ENCODE measurements around the gene FBXO4.

GRCh38 chr5:41921874-41922273 is 3.2 kb upstream of the FBXO4 start:
- no peak for TF ChIP-seq POLR2AphosphoS5 (IDR thresholded peaks at IDR 0.05)
- TF ChIP-seq POLR2A (IDR thresholded peaks at IDR 0.05): no peak

Data from prostate gland (tissue), 1 donor.